ENCODE data around the gene CDH20.
A peak's percentile ranks its signal among the peaks of the same experiment; 100 is the strongest.

The CDH20 gene

DNA sequence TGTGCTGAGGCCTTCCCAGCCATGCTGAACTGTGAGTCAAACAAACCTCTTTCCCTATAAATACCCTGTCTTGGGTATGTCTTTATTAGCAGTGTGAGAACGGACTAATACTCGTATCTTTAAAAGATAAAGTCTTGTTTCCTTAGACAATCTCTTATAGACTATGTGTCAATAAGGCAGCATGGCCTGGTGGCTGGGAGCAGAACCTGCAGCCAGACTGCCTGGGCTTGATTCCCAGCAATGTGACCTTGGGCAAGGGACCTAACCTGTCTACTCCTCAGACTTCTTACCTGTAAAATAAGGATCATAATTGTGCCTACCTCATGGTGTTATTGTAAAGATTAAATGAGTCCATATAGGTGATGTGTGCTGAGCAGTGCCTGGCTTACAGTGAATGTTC is 198.7 kb downstream of the CDH20 start:
- DNase-seq: no peak

DNA sequence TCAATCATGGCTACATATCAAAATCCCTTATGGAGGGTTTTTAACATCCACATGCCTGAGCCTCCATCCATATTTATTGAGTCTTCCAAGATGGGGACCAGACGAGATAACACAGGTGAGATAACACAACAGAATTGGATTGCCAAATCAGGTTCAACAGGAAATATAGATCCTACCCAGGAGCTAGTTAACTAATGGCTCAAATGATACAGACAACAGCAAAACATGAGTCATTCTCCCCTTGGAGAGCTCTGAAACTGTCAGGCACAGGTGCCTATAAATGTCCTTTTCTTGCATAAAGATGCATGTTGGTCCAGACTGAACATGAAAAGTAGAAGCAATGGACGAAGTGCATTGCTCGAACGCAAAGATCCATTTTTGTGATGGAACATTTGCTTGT is 202.2 kb downstream of the CDH20 start:
- DNase-seq: no peak

DNA sequence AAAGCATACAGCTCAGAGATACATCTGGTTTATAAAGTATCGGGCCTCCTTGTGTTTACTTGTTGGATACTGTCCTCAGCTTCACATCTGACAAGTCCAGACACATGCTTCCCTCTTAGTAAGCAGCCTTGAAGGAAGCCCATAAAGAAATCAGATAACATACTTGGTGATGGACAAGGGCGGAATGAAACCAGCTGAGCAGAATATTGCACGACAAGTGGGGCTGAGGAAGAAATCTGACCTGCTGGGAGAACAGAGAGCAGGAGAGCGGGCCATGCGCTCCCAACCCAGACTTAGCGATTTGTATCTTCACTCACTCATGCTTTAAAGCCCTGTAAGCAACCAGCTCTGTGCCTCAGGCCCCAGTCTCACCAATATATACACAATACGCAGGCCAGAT is 208.4 kb downstream of the CDH20 start:
- DNase-seq: no peak

DNA sequence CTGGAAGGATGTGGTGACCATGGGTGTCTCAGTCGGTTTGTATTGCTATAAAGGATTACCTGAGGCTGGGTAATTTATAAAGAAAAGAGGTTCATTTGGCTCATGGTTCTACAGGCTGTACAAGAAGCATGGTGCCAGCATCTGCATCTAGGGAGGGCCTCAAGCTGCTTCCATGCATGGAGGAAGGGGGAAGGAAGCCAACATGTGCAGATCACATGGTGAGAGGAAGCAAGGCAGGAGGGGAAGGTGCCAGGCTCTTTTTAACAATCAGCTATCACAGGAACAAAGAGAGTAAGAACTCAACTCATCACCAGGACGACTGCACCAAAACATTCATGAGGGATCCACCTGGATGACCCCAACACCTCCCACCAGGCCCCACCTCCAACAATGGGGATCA is 209.4 kb downstream of the CDH20 start:
- DNase-seq: no peak

DNA sequence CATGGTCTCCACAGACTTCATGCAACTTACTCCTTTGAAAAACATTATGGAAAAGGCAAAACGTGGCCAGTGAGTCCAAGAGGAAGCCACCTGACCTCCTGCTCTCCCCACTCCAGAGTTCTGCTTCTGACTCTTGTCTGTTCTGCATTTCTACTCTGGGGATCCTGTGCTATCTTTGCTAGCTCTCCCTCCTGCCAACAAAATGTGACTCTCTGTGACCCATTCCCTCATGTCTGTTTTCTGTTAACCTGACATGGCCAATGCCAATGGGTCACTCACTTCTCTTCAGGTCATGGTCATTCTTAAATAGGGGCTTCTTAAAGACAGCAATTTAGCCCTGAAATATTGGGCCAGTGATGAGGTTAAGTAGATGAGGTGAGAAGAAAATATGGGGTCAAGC is 210.3 kb downstream of the CDH20 start:
- no peak for DNase-seq

DNA sequence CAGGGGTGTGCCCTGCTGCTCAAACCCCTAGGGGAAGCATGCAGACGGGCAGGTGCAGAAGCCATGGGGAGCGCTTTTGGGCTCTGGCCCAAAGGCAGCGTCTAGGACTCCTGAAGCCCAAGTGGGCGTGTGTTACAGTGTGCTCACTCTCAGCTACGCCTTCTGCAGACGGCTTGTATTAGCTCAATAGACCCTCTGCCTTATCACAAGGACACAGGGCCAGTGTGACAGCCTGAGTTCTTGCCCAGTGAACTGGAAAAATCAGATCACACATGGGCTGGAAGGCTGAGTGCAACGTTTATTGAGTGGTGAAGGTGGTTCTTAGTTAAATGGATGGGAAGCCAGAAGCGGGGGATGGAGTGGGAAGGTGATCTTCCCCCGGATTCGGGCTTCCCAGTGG is 210.9 kb downstream of the CDH20 start:
- no peak for DNase-seq

DNA sequence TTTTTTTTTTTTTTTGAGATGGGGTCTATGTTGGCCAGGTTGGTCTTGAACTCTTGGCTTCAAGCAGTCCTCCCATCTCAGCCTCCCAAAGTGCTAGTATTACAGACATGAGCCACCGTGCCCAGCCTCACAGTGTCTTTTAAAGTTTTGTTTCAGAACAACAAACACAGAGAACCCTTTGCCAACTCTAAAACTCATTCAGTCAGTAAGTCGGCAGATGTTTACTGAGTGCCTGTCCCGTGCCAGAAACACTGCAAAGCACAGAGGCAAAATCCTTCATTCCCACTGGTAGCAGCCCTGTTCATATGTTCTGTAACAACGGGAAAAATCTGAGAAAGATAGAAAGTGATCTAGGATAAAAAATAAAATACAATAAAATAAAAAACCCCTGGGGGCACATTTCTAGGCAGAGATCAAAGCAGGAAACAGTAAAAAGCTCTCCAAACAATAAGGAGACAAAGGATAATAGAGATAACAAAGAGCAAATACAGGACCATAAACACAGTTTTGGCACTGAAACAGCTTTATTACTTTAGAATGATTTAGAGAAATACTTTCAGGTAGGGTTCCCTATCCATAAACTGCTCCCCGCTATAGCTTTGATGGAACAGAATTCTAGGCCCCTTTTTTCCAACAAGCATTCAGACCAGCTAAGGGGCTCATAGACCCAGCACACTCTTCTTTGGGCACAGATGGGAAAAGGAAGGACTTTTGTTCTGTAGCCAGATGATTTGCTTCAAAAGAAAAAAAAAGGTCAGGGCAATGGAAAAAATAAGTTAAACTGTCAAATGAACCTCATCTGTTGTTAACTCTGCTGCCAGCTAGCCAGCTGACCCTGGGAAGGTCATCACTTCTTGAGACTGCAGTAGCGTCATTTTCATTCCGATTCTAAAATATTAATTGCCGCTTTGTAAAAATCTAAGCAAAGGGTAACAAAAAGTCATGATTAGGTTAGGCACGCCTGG is 212.3 kb downstream of the CDH20 start:
- no peak for DNase-seq

DNA sequence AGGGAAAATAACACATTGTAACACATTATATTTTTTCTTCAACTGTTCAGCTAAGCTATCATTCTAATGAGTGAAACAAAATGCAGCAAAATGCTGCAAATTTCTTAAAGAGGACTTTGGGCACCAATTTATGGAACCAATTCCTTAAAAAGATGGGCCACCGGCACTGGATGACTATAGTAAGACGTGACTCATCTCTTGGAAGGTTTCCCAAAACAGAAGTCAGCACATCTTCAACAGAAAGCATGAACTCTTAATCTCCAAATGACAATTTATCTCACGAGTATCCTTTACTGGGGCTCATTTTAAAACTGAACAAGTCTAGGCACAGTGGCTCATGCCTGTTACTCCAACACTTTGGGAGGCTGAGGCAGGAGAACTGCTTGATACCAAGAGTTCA is 213.4 kb downstream of the CDH20 start:
- peak; percentile 90 for DNase-seq

DNA sequence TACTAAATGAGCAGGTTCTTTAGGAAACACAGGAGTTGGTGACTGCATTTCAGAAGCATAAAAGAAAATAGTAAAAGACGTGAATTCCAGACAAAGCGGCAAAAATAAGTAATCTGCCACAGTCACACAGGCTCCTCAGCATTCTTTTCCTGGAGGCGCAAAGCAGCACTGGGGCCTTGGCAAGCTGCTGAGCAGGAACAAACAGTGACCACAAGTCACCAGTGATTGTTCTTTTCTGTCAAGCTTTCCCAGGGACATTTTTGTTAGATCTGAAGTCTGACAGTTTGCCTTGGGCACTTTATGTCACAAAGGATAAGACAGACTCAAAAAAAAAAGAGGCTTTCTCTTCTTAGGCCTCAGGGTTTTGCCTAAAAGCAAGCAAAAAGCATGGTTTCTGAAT is 216.2 kb downstream of the CDH20 start:
- DNase-seq: no peak

DNA sequence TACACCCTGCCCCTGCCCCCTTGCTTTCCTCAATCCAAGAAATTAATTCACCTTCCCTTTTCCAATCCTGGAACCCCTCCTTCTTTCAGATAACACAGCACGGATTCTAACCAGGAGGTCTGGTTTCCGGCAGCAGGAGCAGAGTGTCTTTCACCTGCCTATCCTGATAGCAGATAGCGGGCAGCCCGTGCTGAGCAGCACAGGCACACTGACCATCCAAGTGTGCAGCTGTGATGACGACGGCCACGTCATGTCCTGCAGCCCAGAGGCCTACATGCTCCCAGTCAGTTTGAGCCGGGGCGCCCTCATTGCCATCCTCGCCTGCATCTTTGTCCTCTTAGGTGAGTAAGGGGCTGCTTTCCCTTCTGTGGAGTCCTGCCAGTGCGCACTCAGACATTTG is 216.7 kb downstream of the CDH20 start:
- no peak for DNase-seq

DNA sequence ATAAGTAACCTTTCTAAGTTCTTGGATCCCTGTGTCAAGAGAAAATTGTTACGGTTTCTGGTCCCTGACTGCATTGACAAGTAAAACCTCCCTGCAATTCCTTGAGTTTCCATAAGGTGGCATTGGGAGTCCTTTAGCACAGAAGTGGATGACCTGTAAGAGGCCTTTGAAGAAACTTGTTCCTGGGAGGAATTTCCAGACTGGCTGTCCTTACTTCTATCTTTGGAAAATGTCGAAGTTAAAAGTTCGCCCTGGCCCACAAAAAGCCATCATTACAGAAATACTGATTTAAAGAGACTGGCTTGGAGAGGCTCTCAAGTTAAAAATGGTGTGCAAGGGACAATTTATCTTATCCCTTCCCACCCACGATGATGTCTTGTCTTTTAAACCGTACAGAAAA is 218.4 kb downstream of the CDH20 start:
- peak; percentile 79 for DNase-seq

DNA sequence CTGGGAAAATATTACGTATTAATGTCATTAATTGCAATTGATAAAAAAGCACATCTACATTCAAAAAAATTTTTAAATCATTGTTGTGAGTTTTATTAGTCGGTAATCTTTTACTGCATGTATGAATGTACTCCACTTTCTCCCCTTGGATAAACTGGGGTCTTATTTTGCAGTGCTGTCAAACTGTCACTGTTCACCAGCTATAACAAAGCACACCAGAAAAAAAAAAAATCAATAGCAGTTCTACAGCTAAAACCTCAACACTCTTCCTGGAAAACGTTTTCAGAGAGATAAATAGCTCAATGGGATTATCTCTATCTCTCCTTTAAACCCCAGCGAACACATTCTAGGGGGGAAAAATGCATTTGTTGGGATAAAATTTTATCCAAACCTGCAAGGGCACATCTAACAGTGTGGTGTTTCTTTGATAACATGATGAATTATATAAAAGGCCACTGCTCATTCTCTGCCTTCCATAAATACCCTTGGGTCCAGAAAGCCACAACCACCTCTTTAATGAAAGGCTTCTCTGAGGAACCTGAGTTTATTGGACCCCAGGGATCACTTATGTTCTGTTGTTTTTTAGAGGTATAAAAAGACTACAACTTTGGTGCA is 219.9 kb downstream of the CDH20 start:
- DNase-seq: no peak

DNA sequence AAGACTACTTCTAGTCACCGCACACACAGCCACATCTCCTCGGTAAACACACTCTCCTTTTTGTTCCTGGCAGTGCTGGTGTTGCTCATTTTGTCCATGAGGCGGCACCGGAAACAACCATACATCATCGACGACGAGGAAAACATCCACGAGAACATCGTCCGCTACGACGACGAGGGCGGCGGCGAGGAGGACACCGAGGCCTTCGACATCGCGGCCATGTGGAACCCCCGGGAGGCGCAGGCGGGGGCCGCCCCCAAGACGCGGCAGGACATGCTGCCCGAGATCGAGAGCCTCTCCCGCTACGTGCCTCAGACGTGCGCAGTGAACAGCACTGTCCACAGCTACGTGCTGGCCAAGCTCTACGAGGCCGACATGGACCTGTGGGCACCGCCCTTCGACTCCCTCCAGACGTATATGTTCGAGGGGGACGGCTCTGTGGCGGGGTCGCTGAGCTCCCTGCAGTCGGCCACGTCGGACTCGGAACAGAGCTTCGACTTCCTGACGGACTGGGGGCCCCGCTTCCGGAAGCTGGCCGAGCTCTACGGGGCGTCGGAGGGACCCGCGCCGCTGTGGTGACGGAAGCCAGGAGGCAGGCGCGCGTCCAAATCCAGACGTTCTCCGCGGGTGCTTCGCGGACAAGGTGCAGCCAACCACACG is 221.0 kb downstream of the CDH20 start:
- no peak for DNase-seq

DNA sequence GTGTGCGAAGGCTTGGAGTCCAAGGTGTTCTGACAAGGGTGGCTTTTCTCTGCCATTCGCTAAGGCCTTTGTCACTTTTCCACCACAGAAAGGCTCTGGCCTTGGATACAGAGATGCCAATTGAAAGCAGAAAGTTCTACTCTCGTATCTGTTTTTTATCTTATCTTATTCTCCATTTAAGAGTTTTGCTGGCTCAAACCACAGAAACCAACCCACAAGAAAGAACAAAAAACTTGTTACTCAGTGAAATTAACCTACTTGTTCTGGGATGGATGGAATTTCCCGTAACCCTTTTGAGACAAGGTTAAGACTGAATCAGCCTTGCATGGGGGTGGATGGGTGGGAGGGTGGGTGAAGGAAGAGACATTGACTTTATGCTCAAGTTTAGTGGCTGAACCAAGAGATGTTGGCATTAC is 221.7 kb downstream of the CDH20 start:
- peak; percentile 13 for DNase-seq

DNA sequence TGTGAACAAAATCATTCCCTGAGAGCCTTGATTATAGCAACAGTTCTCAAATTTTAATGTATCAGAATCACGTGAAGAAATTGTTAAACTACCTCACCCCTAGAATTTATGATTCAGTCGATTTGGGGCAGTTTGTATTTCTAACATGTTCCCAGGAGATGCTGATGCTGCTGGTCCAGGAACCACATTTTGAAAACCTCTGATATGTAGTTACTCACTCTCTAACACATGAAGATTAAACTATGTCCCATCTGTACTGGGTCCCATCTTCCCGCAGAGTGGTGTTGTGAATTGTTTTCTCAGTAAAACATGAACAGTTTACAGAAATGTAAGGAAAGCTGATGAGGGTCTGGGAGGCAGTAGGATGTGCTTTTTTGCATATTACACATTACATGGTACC is 223.1 kb downstream of the CDH20 start:
- DNase-seq: no peak

DNA sequence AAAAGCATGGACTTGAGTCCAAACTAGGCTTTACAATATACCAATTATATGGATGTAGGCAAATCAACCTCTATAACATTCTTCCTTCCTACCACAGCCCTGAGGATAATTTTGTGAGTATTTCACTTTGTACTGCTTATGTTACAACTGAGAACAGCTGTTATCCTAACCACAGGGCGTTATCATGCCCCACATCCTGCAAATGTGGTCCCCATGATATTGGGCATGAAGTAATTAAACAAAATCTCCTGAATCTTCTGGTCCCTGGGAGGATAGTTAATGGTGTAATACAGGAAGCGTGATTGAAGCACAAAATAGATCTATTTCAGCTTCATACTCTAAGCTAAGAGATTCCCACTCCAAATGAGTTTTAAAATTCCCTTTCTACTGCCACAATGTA is 223.6 kb downstream of the CDH20 start:
- DNase-seq: no peak

DNA sequence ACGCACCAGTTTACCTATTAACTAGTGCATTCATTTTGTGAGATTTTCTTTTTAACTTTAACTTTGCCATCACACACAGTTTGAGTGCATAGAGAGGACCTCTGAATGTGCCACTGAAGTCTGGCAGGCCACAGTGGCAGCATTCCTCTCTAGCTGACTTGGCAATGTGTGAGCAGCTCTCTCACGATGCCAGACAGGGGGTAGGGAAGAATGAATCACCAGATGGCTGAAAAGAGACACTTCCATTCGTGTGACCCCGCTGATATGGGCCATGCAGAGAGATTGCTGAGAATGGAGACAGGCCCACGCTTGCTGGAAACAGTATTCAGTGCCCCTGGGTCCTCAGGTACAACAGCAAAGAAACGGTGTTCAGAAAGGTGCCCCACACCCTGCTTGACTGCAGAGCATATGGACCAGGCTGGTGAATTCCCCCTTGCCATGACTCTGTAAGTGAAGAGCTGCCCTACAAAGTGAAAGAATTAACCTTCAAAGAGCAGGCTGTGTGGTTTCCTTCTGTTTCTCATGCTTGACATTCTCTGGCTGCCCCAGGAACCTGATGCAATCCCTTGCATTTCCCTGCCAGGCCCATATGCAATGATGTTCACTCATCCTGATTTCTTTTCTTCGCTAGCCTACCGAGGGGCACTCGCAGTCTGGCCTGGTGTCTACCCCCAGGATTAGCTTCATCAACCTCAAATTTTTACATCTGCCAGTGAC is 236.1 kb downstream of the CDH20 start:
- peak; percentile 95 for DNase-seq

DNA sequence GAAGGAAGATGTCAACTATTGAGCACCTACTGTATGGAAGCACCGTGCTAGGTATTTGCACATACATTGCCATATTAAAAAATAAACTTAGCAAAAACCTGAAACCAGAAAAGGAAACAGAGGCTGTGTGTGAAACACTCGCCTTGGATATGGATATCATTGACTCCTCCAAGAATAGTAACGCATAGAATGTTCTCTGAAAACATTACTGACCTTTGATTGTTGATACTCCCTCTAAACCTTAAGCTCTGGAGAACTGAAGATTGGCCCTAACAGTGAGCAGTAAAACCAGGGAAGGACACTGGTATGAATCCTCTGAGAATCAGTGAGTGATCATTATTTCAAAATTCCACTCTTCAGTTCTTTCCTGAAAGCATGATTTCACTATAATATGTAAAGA is 236.8 kb downstream of the CDH20 start:
- no peak for DNase-seq

DNA sequence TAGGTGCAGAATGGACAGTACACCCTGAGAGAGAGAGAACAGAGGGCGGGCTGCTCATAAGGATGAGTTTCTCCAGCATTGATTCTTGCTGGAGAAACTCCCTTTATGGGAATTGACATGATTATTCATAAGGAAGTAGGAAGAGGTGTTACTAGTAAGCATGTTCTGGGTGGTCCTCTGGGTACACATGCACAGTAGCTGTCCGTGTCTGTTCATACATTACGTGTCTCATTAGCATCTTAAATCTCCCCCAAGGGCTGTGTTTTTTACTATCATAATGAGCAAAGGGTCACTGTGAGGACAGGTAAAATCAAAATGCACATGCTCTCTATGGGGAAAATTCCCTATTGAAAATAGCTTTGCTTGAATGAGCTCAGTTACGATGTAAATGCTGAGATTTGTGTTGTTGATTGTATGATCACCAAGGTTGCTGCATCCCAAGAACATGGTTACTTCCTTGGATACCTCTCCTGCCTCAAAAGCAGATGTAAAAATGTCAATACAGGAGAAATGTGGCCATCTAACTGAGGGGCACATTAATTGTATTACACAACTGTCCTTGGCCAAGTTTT is 238.9 kb downstream of the CDH20 start:
- no peak for DNase-seq

DNA sequence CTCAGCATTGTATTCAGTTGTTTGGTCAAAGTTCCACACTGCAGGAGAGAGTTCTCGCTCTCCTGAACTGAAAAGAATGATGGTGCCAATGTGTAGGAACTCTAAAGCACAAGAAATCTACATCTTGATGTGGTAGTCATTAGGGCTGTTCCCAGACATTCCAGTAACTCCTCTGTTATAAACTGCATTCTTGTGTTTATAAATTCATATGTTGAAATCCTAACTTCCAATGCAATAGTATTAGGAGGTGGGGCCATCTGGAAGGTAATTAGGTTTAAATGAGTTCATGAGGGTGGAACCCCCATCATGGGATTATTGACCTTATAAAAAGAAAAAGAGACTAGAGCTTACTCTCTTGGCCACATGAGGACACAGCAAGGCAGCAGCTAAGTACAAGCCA is 239.6 kb downstream of the CDH20 start:
- peak; percentile 37 for DNase-seq

DNA sequence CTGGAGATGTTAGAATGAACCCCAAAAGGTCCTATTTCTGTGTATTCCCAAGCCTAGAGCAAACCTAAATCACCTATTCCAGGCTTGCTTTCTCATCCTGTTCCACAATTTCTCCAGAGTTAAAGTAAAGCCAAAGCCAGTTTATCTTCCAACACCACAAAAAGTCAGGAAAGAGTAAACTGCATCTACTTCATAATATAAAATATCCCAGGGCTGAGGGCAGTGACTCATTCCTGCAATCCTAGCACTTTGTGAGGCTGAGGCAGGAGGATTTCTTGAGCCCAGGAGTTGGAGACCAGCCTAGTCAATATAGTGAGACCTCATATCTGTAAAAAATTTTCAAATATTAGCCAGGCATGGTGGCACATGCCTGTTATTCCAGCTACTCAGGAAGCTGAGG is 241.4 kb downstream of the CDH20 start:
- peak; percentile 25 for DNase-seq

DNA sequence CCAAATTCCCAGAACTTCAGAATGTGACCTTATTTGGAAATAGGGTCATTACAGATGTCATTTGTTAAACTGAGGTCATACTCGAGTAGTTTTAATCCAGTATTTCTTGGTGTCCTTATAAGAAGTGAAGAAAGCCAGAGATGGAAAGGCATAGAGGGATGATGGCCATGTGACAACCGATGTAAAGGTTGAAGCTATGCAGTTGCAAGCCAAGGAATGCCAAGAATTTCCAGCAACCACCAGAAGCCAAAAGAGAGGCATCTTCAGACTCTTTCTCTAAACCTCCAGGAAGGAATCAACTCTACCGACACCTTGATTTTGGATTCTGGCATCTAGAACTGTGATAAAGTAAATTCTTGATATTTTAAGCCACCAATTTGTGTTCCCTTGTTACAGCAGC is 242.2 kb downstream of the CDH20 start:
- peak; percentile 75 for DNase-seq

DNA sequence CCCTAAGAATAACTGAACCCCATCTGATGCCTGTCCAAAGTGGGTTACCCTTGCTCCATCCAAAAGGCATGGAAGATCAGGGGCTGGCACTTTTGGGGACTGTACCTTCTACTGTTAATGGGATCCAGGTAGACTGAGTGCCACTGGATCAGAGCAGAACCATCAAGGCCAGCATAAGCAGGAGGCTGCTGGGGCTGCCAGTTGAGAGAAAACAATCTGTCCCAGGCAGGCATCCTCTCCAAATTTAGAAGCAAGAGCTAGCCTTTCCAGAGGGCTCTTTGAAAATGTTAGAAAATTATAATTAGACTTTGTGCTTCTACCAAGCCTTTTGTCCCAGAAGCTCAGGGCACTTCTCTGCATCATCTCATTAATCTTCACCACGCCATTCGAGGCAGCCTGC is 245.6 kb downstream of the CDH20 start:
- DNase-seq: no peak
